ENCODE data around the gene SLX9.
"Not testable (repeated sequence)": the region's sequence is repeated elsewhere in the genome, so short reads cannot be mapped to it uniquely, and the experiment has no call there.

The SLX9 gene

GRCh38 chr21:44907966-44908895 lies 31.6 kb upstream of the SLX9 start:
- Histone ChIP-seq H3K36me3 (ENCODE audit: insufficient read depth, low read length) (no peaks in the 10 kb centered on the region), H3K9me3 (ENCODE audit: control insufficient read depth, insufficient read depth, low read length) (no peaks in the 10 kb centered on the region), H3K9ac (ENCODE audit: low read depth, low read length) (no peak overlapping the region), H3K4me1 (ENCODE audit: insufficient read depth, low read length) (peaks cover 6% of the 10 kb centered on the region; the same call in 1 of the 2 replicates)

- Histone ChIP-seq H3K9ac (ENCODE audit: low read depth, low read length) (no peak overlapping the region), H3K9me3 (ENCODE audit: control insufficient read depth, insufficient read depth, low read length) (no peaks in the 10 kb centered on the region), H3K4me1 (ENCODE audit: insufficient read depth, low read length) (peaks cover 6% of the 10 kb centered on the region; the same call in 1 of the 2 replicates), H3K36me3 (ENCODE audit: insufficient read depth, low read length) (no peaks in the 10 kb centered on the region)
These were observed 30.9 kb upstream of the SLX9 start for GRCh38 chr21:44908908-44909307.

- Histone ChIP-seq H3K9me3 (ENCODE audit: control insufficient read depth, insufficient read depth, low read length) (no peaks in the 10 kb centered on the region), H3K4me1 (ENCODE audit: insufficient read depth, low read length) (peaks cover 11% of the 10 kb centered on the region; the same call in 1 of the 2 replicates), H3K9ac (ENCODE audit: low read depth, low read length) (no peak overlapping the region), H3K36me3 (ENCODE audit: insufficient read depth, low read length) (no peaks in the 10 kb centered on the region)
These were observed 30.1 kb upstream of the SLX9 start for GRCh38 chr21:44909719-44910118.

GRCh38 chr21:44910229-44911067 lies 29.4 kb upstream of the SLX9 start:
- H3K4me1 ChIP-seq (ENCODE audit: insufficient read depth, low read length) = peaks cover 13% of the 10 kb centered on the region; the same call in 1 of the 2 replicates
- H3K9ac ChIP-seq (ENCODE audit: low read depth, low read length) = no peak overlapping the region
- H3K9me3 ChIP-seq (ENCODE audit: control insufficient read depth, insufficient read depth, low read length) = no peaks in the 10 kb centered on the region
- no peaks in the 10 kb centered on the region for H3K36me3 ChIP-seq (ENCODE audit: insufficient read depth, low read length)

GRCh38 chr21:44911068-44911383 lies 28.8 kb upstream of the SLX9 start:
- no peak overlapping the region for H3K9ac ChIP-seq (ENCODE audit: low read depth, low read length)
- H3K36me3 ChIP-seq (ENCODE audit: insufficient read depth, low read length) = no peaks in the 10 kb centered on the region

GRCh38 chr21:44911384-44912157 lies 28.3 kb upstream of the SLX9 start:
- Histone ChIP-seq H3K9me3 (ENCODE audit: control insufficient read depth, insufficient read depth, low read length) (no peaks in the 10 kb centered on the region), H3K9ac (ENCODE audit: low read depth, low read length) (no peak overlapping the region), H3K36me3 (ENCODE audit: insufficient read depth, low read length) (no peaks in the 10 kb centered on the region), H3K4me1 (ENCODE audit: insufficient read depth, low read length) (peaks cover 13% of the 10 kb centered on the region; the same call in 1 of the 2 replicates)

More at GRCh38 chr21:44911068-44911383, 28.8 kb upstream of the SLX9 start:
- no peaks in the 10 kb centered on the region for H3K9me3 ChIP-seq (ENCODE audit: control insufficient read depth, insufficient read depth, low read length)
- H3K4me1 ChIP-seq (ENCODE audit: insufficient read depth, low read length) = peaks cover 13% of the 10 kb centered on the region; the same call in 1 of the 2 replicates

- H3K4me1 ChIP-seq (ENCODE audit: insufficient read depth, low read length) = peaks cover 11% of the 10 kb centered on the region; the same call in 1 of the 2 replicates
- H3K9me3 ChIP-seq (ENCODE audit: control insufficient read depth, insufficient read depth, low read length) = no peaks in the 10 kb centered on the region
- H3K36me3 ChIP-seq (ENCODE audit: insufficient read depth, low read length) = no peaks in the 10 kb centered on the region
- no peak overlapping the region for H3K9ac ChIP-seq (ENCODE audit: low read depth, low read length)
These were observed 27.7 kb upstream of the SLX9 start for GRCh38 chr21:44912158-44912473.

- not testable (repeated sequence) for H3K9me3 ChIP-seq (ENCODE audit: control insufficient read depth, insufficient read depth, low read length); H3K36me3 ChIP-seq (ENCODE audit: insufficient read depth, low read length); H3K4me1 ChIP-seq (ENCODE audit: insufficient read depth, low read length); H3K9ac ChIP-seq (ENCODE audit: low read depth, low read length)
These were observed 27.1 kb upstream of the SLX9 start for GRCh38 chr21:44912506-44913412.

- Histone ChIP-seq H3K9ac (ENCODE audit: low read depth, low read length) (no peak overlapping the region), H3K4me1 (ENCODE audit: insufficient read depth, low read length) (peaks cover 7% of the 10 kb centered on the region; the same call in 1 of the 2 replicates), H3K9me3 (ENCODE audit: control insufficient read depth, insufficient read depth, low read length) (no peaks in the 10 kb centered on the region), H3K36me3 (ENCODE audit: insufficient read depth, low read length) (no peaks in the 10 kb centered on the region)
These were observed 26.2 kb upstream of the SLX9 start for GRCh38 chr21:44913425-44914175.

- Histone ChIP-seq H3K36me3 (ENCODE audit: insufficient read depth, low read length) (no peaks in the 10 kb centered on the region), H3K4me1 (ENCODE audit: insufficient read depth, low read length) (peaks cover 7% of the 10 kb centered on the region; the same call in 1 of the 2 replicates), H3K9me3 (ENCODE audit: control insufficient read depth, insufficient read depth, low read length) (no peaks in the 10 kb centered on the region), H3K9ac (ENCODE audit: low read depth, low read length) (no peak overlapping the region)
These were observed 25.5 kb upstream of the SLX9 start for GRCh38 chr21:44914176-44914874.

- Histone ChIP-seq H3K36me3 (ENCODE audit: insufficient read depth, low read length) (no peaks in the 10 kb centered on the region), H3K9me3 (ENCODE audit: control insufficient read depth, insufficient read depth, low read length) (no peaks in the 10 kb centered on the region), H3K4me1 (ENCODE audit: insufficient read depth, low read length) (peaks cover 14% of the 10 kb centered on the region; the same call in 1 of the 2 replicates), H3K9ac (ENCODE audit: low read depth, low read length) (no peak overlapping the region)
These were observed 22.9 kb upstream of the SLX9 start for GRCh38 chr21:44916965-44917364.

GRCh38 chr21:44917446-44918106 lies 22.3 kb upstream of the SLX9 start:
- H3K9ac ChIP-seq (ENCODE audit: low read depth, low read length) = no peak overlapping the region
- H3K9me3 ChIP-seq (ENCODE audit: control insufficient read depth, insufficient read depth, low read length) = no peaks in the 10 kb centered on the region
- H3K4me1 ChIP-seq (ENCODE audit: insufficient read depth, low read length) = peaks cover 14% of the 10 kb centered on the region; the same call in 1 of the 2 replicates
- H3K36me3 ChIP-seq (ENCODE audit: insufficient read depth, low read length) = no peaks in the 10 kb centered on the region

Data from ES-I3 (cell line).